ENCODE data around the gene HEBP2.

HEBP2 gene

DNA sequence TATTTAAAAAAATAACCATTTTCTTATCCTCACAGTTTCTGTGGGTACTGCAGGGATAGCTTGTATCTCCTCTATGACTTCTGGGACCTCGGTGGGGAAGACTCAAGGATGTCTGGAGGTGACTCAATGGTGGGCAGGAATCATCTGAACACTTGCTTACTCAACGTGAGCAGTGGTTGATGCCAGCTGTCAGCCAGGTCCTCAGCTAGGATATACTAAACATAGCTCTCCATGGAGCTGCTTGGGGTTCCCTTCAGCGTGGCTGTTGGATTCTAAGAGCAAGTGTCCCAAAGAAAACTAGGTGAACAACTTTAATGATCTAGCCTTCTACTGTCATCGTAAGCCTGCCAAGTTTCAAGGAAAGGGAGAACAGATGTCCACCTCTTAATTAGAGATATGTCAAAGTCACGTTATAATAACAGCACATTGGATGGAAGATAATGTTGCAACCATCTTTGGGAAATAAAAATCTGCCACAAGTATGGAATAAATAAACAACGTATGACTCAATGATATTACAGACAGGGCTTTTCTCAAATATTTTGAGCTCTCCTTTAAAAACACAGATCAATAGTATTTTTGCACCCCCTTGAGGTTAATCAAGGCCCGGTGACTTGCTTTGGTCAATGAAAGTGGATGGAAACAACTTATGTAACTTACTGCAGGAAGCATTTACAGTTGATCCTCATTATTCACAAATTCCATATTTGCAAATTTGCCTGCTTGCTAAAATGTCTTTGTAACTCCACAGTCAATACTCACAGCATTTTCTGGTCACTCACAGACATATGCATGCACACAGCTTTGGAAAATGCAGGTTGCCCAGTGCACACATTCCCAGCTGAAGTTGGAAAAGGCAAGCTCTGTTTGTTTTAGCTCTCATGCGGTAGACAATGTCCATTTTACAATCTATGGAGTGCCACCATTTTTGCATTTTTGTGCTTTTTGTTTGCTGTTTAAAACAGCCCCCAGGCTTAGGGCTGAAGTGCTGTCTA is 6.6 kb upstream of the HEBP2 start:
- no peak for DNase-seq

DNA sequence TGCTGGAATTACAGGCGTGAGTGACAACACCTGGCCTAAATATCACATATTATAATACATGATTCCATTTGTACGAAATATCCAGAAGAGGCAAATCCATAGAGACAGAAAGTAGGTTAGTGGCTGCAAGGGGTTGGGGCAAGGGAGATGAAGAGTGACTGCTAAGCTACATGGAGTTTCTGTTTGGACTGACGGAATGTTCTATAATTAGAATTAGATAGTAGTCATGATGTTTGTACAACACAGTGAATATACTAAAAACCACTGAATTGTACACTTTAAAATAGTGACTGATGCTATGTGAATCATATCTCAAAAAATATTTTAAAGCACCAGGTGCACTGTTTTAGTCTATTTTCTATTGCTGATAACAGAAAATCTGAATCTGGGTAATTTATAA is 3.7 kb upstream of the HEBP2 start:
- DNase-seq: no peak

DNA sequence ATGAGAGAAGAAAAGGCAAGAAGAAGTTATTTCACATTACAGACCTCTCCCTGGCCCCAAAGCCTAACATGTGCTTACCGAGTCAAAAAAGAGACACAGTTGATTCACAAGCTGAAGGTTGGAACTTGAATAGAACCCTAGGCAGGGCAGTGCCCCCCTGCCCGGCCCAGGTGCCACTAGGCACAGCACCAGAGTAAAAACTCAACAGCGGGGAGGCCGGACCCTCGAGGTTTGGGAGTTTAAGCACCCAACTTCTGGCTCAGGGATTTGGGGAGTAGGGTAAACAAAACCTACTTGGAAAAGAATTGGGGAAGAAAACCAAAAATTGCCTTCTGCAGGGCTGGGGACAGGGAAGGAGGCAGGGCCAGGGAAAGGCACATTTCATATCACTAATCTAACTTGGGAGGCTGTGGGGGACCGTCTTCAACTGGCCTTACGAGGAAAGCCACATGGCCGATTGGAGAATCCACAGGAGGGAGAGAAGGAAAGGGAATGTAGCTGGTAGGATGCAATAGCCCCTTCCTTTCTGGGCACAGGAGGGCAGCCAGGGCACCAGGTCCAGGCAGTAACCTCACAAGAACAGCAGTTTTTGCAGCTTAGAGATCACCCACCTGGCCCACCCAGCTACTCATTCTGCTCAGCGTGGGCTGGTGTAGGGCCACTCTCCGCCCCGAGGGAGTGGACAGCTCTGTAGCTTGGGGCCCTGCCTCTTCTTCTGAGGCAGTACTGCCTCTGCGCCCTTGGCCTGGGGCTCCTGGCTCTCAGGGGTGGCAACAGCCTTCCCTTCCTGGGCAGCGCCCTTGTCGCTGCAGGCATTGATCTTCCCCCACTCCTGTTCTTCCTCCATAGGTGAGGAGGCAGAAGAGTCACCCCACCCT is 1.8 kb upstream of the HEBP2 start:
- DNase-seq: no peak

DNA sequence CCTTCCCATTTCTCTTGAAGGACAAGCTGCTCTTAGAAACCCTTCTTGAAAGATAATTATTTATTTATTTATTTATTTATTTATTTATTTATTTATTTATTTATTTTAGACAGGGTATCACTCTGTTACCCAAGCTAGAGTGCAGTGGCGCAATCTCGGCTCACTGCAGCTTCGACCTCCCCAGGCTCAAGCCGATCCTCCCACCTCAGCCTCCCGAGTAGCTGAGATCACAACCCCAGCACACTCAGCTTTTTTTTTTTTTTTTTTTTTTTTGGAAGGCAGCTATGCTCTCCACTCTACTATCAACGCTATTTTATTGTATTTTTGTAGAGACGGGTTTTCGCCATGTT is 1.2 kb upstream of the HEBP2 start:
- DNase-seq: no peak

DNA sequence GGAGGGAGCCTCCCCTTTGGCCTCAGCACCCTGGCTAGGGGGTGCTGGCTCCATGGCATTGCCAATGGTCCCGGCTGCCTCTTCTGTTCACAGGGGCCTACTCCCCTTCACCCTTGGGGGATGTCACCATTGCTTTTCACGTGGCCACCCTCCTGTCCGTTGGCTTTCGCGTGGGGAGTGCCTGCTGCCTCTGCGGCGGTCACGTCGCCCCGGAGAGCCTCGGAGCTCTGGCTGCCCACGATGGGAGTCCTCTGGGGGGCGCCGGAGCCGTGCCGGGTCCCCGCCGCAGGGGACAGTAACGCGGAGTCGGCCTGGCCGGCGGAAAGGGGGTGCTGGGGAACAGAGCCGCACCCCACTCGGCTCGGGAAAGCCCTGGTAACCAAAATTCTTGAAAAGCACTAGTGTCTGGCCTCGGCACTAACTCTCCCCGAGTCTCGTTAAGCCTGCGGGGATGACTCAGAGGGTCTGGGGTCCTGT is 661 bp upstream of the HEBP2 start:
- peak; percentile 13 to 69 (median 44) for DNase-seq

DNA sequence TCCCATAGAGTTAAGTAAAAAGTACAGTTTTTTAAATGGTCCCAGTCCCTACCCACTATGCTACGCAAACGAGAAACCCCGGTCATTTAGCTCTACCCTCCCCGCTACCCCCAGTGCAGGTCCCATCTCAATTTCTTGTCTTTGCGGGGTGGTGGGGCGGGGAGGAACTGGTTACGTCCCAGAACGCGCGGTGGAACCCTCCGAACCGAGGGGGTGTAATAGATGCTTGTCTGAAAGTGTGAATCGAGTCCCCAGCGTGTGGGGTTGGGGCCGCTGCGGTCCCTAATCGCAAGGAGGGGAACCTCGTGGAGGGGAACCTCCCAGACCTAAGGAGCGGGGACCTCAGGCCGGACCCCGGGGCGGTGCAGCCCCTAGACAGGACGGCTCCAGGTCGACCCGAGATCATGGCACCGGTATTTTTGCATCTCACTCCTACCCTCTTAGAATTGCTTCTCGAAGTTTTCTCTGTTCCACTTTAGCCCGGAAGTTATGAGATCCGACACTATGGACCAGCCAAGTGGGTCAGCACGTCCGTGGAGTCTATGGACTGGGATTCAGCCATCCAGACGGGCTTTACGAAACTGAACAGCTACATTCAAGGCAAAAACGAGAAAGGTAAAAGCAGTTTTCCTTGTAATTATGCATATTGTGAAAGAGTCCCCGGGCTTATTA is 779 bp downstream of the HEBP2 start:
- DNase-seq: peak in 2 of 4 experiments; percentile 17 to 38

DNA sequence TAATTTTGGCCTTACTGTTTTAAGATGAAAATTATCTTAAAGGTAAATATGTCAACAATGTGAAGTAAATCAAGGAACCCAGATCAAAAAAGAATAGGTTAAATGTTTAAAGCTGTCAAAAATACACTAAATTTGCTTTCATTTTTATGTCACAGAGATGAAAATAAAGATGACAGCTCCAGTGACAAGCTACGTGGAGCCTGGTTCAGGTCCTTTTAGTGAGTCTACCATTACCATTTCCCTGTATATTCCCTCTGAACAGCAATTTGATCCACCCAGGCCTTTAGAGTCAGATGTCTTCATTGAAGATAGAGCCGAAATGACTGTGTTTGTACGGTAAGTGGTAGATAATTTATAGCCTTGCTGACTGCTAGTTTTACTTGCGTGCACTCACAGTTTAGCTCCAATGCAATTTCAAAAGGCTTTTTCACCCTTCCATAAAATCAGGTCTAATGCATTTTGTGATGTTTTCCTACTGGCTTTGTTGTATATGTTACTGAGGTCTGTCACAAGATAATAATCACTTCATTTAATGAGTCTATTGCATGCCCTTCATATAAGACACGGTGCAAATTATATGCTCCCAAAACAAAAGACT is 1.9 kb downstream of the HEBP2 start:
- no peak for DNase-seq

DNA sequence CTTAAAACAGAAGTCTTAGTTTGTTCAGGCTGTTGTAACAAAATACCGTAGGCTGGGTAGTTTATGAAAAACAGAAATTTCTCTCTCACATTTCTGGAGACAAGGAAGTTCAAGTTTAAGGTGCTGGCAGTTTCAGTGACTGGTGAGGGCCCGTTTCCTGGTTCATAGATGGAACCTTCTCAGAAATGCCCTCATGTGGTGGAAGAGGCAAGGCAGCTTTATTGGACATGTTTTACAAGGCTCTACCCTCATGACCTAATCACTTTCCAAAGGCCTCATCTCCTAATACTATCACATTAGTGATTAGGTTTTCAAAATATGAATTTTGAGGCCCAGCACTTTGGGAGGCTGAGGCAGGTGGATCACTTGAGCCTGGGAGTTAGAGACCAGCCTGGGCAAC is 2.4 kb downstream of the HEBP2 start:
- peak in 3 of 4 experiments; percentile 38 to 42 (median 39) for DNase-seq

DNA sequence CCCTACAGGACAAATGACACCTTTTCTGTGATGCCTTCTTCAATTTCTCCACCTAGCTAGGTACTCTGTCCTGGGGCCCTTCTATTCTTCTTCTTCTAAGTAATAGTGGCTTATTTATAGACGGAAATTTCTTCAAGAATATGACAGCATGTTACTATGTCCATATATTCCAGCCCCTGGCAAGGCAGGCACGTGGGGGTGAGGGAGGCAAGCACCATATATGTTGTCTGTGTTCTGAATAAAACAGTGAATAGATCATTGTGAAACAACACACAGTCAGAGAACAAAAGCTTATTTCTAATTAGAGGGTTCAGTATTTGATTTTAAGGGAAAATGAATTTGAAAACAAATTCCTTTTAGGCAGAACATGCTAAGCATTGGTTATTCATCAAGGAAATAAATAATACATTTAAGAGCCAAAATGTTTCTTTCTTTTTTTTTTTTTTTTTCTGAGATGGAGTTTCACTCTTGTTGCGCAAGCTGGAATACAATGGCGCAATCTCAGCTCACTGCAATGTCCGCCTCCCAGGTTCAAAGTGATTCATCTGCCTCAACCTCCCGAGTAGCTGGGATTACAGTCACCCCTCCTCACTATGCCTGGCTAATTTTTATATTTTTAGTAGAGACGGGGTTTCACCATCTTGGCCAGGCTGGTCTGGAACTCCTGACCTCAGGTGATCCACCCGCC is 6.2 kb downstream of the HEBP2 start:
- DNase-seq: peak; percentile 43 to 74 (median 66)

DNA sequence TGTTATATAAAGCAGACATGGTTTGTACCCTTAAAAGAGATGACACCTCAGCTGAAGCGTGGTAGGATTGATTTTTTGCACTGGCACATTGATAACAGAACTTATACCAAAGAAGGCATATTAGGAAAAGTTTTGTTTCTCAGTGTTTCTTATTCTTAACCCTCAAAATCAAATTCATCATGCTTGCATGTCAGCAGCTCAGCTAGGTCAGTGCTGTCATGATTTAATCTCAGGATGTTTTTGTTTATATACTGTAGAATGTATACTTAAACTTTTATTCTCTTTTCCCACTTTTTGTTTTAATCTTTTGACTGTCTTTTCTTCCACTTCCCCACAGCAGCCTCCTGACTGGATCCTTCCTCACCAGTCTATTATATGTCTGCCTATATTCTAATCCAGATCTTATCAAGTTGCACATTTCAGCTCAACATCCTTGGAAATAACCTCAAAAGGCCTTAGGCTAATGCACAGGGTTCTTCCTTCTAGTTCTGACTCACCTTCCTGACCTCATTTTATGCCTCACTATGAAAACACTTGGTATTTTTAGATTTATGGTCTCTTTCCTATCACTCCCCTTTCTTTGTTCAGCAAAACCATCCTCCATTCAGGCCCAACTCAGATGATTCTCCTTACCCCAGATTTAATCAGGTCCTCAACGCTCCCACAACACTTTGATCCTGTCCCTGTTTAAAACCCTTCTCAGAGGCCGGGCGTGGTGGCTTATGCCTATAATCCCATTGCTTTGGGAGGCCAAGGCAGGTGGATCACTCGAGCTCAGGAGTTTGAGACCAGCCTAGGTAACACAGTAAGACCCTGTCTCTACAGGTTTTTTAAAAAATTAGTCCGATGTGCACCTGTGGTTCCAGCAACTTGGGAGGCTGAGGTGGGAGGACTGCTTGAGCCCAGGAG is 7.2 kb downstream of the HEBP2 start:
- DNase-seq: peak in 2 of 4 experiments; percentile 34 to 49

DNA sequence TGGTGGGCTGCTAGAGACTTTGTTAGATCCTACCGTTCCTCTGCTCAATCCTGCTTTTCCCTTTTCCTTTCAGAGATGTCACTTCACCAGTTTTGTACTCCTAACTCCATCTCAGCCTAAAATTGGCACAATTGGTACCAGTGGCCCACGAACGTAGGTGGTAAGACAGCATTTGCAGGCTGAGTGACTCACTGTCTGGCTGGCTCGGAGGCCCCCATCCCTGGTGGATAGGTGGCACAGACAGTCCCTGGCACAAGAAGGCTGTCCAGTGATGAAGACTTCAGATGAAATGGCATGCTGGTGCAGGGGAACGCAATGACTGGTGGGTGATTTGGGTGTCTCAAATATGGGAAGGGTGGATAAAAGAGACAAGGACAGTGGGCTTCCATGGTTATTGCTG is 11.1 kb downstream of the HEBP2 start:
- no peak for DNase-seq

DNA sequence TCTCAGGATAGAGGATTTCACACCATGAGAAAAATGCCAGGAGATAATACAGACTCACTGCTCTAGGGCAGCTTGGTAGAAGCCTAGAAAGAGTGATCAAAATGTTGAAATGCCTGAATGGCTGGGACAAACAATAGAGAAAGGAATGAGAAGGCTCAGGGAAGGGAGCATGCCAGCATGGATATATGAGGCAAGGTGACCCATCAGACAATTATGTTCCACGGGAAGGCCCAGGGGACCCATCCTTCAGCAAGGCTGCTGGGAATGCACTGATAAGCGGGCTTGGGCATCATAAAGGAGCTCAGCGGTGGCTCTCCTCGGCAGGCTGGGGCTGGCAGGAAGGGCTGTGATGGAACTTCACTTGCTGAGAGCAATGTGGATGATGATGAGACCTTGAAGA is 12.2 kb downstream of the HEBP2 start:
- DNase-seq: no peak

DNA sequence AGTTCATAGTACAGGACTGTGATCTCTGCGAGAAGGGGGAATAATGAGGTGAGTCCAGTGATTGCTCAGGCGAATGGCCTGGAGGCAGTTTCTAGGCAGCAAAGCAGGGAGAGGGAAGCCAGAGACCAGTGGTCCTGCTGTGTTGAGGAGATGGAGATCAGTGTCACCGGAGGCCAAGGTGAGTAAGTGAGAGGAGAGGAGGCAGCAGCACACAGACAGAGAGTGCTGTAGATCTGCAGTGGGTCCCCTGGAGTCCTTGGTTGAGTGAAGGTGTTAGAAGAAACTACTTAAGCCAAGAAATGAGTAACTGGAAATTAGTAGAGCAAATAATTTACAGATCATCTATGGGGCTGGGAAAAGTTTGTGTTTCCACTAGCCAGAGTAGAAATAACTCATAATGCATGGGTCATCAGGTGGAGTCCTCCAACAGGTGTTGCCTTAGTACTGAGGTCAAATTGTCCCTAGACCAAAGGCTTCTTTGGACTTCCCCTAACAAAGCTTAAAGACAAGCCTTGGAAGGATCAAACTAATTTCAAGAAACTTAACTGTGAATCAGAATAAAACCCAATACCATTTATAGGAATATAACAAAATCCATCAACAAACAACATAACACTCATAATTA is 13.6 kb downstream of the HEBP2 start:
- no peak for DNase-seq

DNA sequence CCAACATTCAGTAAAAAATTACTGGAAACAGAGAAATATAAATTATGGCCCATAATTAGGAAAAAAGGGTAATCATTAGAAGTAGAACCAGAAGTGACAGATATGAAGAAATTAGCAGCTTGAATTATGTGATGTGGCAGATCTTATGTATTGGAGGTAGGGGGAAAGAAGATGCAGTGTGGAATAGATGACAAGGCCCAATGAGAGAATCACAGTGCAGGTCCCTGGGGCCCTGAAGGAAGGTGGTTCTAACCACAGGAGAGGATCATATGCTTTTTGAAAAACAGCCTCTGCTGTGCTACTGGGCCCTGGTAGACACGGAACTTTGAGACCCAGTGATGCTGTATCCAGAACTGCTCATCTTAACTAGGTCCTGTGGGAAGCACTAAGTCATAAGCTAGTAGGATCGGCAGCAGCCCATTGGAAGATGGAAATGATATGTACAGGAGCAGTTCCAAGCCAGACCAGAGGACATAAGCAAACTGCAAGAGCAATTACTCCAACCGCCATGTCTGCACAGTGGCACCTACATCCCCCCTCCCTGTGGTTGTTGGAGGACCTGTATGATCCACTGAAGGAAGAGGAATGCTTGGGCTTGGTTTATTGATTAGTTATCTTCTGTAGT is 14.2 kb downstream of the HEBP2 start:
- no peak for DNase-seq

DNA sequence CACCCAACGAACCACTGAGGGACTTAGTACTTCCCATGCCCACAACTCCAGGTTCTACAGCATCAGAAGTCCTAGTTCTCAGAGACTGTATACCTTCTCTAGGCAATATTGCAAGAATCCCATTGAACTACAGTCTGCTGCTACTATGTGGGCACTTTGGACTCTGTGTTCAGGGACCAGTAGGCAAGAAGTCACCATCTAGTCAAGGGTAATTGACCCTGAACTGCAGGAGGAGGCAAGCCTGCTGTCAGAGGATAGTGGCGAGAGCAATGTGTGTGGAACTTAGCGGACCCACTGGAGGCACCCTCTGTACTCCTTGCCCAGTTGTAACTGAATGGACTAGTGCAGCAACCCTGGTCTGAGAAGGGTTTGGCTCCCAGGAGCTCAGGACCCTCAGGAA is 15.7 kb downstream of the HEBP2 start:
- no peak for DNase-seq

DNA sequence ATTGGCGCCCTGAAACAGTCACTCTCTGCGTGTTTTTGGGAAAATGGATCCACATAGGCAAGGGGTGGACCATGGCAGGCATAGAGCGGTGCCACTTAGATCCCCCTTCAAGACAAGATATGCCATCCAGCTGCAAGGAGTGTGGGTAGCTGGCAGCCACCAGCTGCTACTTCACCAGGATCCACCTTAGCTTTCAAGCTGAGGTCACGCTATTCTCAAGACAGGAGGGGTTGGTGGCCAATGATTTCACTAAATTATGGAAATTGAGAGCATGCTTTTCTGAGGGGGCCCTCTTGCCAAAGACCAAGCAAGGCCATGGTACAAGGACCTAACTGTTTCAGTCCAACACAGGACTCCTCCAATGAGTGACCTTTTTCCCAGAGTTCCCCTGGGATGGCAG is 16.3 kb downstream of the HEBP2 start:
- DNase-seq: no peak

DNA sequence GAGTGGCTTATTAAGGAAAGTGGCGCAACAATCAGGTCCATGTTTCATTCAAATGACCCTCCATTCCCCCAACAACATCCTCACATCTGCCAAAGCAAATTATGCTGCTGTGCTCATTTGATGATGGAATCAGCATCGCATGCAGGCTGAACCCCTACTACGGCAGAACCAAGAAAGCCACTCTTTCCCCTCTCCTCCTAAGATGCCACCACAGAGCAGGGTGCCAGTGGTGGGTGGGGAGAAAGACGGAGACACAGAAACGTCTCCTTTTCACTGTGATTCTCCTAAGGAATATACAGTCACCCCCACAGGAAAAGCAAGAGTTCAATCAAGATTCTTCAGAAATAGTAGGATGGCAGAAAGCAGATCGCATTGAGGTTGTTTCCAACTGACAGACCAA is 17.1 kb downstream of the HEBP2 start:
- no peak for DNase-seq

DNA sequence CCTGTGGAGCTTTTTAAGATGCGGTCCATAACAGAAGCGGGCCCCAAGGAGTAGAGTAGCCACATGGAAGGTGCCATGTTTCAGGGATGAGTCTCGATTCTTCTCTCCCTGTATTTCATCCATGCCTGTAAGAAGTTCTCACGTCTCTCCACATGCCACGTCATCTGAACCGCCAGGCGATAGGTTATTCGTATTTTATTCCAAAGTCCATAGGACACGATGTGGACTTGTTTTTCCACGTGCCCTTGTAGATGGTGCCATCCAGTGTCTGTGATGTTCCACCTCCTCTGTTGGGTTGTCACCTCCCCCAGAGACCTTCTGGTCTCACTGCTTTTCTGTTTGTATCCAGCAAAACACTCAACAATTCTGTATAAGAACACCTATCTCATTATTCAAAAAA is 17.6 kb downstream of the HEBP2 start:
- no peak for DNase-seq

DNA sequence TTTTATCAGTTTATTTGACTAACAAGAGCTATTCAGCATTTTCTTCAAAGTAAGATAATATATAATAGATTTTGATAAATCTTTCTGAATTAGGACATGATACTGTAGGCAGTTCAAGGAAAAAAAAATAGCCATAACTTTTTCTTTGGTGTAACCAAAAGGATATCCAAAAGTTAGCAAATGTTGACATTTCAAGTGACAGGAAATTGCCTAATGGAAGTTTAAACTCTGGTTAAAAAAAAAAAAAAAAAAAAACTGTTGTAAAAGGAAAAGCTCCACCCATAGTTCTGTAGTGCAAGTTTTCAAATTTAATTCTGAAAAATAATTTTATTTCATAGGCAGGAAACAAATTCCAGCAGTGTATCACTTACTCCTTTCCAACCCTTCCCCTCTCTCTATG is 18.8 kb downstream of the HEBP2 start:
- peak in 2 of 4 experiments; percentile 28 to 53 for DNase-seq

All from suppressor macrophage (primary cell).